ENCODE results near the gene KCNMA1. TPM values are rescaled to one million over a fixed set of nuclear protein-coding genes. Genes with fewer than 3 reads are reported as not detected.

The KCNMA1 gene
- total RNA-seq, 1 experiment from 2014 or later: 0.45 TPM

DNA sequence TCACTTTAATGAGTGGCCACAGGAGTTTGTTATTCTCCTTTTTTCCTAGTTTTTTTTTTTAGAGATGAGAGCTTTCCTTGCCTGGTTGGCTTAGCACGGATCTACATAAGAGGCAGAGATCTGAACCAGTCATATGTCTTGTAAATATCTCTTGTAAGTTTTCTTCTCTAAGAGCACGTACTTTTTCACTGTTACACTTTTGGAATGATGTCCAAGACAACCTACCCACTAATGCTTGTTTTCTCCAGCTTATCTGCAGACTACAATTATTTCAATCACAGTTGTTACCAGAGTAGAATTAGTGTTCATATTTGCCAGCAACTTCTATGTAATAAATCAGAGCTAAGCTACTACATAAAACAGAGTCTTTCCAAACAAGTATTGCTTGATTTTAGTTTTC is 444.6 kb downstream of the KCNMA1 start:
- no peaks in the 10 kb centered on the region for H3K27me3 Mint-ChIP-seq (ENCODE audit: unreplicated experiment)
- intact Hi-C loops (cut with micrococcal nuclease; ENCODE audit: unreplicated experiment): no loop called here
- no TSS peak for BruUV-seq (replicated peaks)
- DNase-seq: no peak
- H3K27ac Mint-ChIP-seq (ENCODE audit: unreplicated experiment): no peak overlapping the region
- CTCF ChIA-PET: interaction anchor here (0.7 kb wide), 1 partner anchor 836 kb away, joined by 3 read pairs; the partner anchor contains the start of gene POLR3A
- H3K4me1 Mint-ChIP-seq (ENCODE audit: low read depth, unreplicated experiment): peaks cover 18% of the 10 kb centered on the region
- no peaks in the 10 kb centered on the region for H3K9me3 Mint-ChIP-seq (ENCODE audit: low read depth, unreplicated experiment)
- no peaks in the 10 kb centered on the region for H3K36me3 Mint-ChIP-seq (ENCODE audit: insufficient read depth, unreplicated experiment)
- TF ChIP-seq, protein P1, sequence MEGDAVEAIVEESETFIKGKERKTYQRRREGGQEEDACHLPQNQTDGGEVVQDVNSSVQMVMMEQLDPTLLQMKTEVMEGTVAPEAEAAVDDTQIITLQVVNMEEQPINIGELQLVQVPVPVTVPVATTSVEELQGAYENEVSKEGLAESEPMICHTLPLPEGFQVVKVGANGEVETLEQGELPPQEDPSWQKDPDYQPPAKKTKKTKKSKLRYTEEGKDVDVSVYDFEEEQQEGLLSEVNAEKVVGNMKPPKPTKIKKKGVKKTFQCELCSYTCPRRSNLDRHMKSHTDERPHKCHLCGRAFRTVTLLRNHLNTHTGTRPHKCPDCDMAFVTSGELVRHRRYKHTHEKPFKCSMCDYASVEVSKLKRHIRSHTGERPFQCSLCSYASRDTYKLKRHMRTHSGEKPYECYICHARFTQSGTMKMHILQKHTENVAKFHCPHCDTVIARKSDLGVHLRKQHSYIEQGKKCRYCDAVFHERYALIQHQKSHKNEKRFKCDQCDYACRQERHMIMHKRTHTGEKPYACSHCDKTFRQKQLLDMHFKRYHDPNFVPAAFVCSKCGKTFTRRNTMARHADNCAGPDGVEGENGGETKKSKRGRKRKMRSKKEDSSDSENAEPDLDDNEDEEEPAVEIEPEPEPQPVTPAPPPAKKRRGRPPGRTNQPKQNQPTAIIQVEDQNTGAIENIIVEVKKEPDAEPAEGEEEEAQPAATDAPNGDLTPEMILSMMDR (IDR thresholded peaks at IDR 0.05; ENCODE audit: unreplicated experiment): no peak
- no peak overlapping the region for H3K4me3 Mint-ChIP-seq (ENCODE audit: low read depth, unreplicated experiment)

DNA sequence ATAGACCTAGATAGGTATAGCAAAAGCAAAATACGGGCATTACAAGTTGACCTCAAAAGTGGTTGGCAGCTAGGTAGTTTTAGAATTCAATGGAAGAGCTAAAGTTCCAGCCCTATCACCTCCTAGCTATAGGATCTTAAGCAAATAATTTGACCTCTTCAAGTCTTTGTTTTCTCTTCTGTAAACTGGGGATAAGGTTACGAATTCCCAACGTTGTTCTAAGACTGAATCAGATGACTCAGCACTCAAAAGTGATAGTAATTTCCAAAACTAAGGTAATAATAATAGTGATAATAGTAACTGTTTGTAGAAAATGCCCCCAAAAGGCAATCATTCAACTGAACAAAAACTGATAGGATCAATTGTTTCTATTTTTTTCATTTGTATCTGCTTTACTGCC is 445.2 kb downstream of the KCNMA1 start:
- CTCF ChIA-PET: no interaction called here
- Mint-ChIP-seq H3K36me3 (ENCODE audit: insufficient read depth, unreplicated experiment) (no peaks in the 10 kb centered on the region), H3K9me3 (ENCODE audit: low read depth, unreplicated experiment) (no peaks in the 10 kb centered on the region), H3K4me3 (ENCODE audit: low read depth, unreplicated experiment) (no peak overlapping the region), H3K27ac (ENCODE audit: unreplicated experiment) (no peak overlapping the region), H3K4me1 (ENCODE audit: low read depth, unreplicated experiment) (peaks cover 24% of the 10 kb centered on the region), H3K27me3 (ENCODE audit: unreplicated experiment) (no peaks in the 10 kb centered on the region)
- DNase-seq: no peak
- intact Hi-C loops (cut with micrococcal nuclease; ENCODE audit: unreplicated experiment): no loop called here
- no TSS peak for BruUV-seq (replicated peaks)
- TF ChIP-seq, protein P1 (IDR thresholded peaks at IDR 0.05; ENCODE audit: unreplicated experiment): no peak

DNA sequence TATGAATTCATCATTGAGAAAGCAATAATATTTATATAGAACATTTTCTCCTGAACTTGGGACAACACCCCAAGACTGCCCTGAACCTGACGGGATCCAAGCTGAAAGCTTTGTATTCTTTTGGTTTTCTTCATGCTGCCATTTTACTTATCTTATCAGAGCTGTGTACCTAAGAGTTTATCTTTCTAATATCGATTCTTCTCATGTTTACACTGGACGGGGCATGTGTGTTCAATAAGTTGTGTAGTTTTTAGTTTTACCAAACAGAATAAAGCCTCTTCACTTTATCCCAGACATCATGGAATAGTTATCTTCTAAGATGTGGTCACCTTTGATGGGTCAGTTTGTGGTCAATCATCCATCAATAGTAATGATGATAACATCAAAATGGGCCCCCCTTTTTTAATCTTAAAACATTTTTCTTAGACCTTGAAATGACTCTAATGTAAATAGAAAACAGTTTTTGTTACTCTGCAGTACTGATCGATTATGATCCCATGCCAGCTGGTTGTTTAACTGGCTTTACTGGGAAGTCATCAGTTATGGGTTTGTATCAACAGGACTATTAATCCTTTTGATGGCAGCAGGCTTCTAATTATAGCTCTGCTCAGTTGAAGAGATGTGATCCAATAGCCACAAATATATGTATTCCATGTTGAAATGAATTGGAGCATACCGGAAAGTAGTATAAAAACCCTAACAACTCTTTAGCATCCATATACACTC is 446.1 kb downstream of the KCNMA1 start:
- CTCF ChIA-PET: no interaction called here
- H3K4me3 Mint-ChIP-seq (ENCODE audit: low read depth, unreplicated experiment): no peak overlapping the region
- TF ChIP-seq, protein P1 (IDR thresholded peaks at IDR 0.05; ENCODE audit: unreplicated experiment): no peak
- intact Hi-C loops (cut with micrococcal nuclease; ENCODE audit: unreplicated experiment): no loop called here
- peaks cover 33% of the 10 kb centered on the region for H3K4me1 Mint-ChIP-seq (ENCODE audit: low read depth, unreplicated experiment)
- H3K27me3 Mint-ChIP-seq (ENCODE audit: unreplicated experiment): no peaks in the 10 kb centered on the region
- DNase-seq: no peak
- no peak overlapping the region for H3K27ac Mint-ChIP-seq (ENCODE audit: unreplicated experiment)
- BruUV-seq (replicated peaks): no TSS peak
- no peaks in the 10 kb centered on the region for H3K36me3 Mint-ChIP-seq (ENCODE audit: insufficient read depth, unreplicated experiment)
- no peaks in the 10 kb centered on the region for H3K9me3 Mint-ChIP-seq (ENCODE audit: low read depth, unreplicated experiment)

DNA sequence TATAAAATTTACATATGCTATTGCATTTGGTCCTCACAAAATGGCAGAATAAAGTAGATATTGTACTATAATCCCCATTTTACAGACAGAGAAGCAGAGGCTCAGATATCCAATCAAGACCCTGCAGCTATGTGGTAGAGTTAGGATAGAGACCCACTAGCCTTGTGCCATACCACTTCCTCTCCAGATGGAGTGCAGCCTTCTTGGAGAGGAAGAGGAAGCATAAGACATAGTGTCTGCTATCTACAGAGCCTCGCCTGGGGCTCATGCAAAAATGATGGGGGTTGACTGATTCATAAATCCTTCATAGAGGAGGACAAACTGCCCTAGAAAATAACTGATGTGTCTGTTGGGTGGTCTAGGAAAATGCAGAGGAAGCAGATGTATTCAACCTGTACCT is 447.3 kb downstream of the KCNMA1 start:
- H3K4me3 Mint-ChIP-seq (ENCODE audit: low read depth, unreplicated experiment): no peak overlapping the region
- intact Hi-C loops (cut with micrococcal nuclease; ENCODE audit: unreplicated experiment): no loop called here
- TF ChIP-seq, protein P1 (IDR thresholded peaks at IDR 0.05; ENCODE audit: unreplicated experiment): no peak

More for the DNA sequence above, 447.3 kb downstream of the KCNMA1 start:
- no peak overlapping the region for H3K27ac Mint-ChIP-seq (ENCODE audit: unreplicated experiment)
- DNase-seq: no peak
- CTCF ChIA-PET: no interaction called here
- no peaks in the 10 kb centered on the region for H3K36me3 Mint-ChIP-seq (ENCODE audit: insufficient read depth, unreplicated experiment)
- no TSS peak for BruUV-seq (replicated peaks)
- H3K9me3 Mint-ChIP-seq (ENCODE audit: low read depth, unreplicated experiment): no peaks in the 10 kb centered on the region
- peaks cover 45% of the 10 kb centered on the region for H3K4me1 Mint-ChIP-seq (ENCODE audit: low read depth, unreplicated experiment)
- no peaks in the 10 kb centered on the region for H3K27me3 Mint-ChIP-seq (ENCODE audit: unreplicated experiment)
